ENCODE data around the gene GAS2. TPM values are rescaled to one million over a fixed set of nuclear protein-coding genes. Genes with fewer than 3 reads are reported as not detected.

Gene GAS2
- total RNA-seq, 2 experiments from 2014 or later = 1.8 to 4.1 TPM

DNA sequence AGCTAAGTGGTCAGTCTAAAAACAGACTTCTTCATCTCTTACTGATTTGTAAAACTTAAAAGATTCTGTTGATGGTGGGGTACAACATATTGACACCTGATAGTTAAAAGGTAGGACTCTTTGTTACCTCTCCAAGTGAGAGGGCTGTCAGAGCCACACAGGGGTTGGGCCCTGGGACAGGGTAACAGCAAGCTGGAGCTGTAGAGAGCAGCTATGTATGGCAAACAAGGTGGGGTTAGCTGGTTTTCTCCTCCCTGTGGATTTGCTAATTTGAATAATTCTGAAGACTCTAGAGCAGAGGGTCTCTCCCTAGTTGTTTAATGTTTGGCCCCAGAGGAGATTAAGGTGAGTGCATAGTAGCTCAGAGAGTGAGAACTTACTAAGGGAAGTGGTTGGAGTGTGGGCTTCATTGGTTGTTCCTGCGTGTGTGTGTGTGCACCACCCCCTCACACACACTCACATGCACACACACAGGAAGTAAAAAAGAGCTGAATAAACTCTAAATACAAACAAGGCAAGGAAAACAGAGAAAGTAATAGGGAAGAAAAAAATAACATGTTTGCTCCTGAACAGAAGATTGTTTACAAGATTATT is 9.2 kb upstream of the GAS2 start:
- Histone ChIP-seq H4K20me1 (ENCODE audit: insufficient read depth, low read length) (no peaks in the 10 kb centered on the region), H3K4me1 (ENCODE audit: insufficient read depth, low read length, poor library complexity, severe bottlenecking) (no peaks in the 10 kb centered on the region), H3K9me3 (ENCODE audit: low read length) (no peaks in the 10 kb centered on the region), H3K79me2 (ENCODE audit: insufficient read depth, low read depth, low read length) (no peaks in the 10 kb centered on the region), H3K4me3 (ENCODE audit: low read depth, low read length, poor library complexity, severe bottlenecking) (no peak overlapping the region), H3K4me2 (ENCODE audit: low read length) (no peak overlapping the region), H2AFZ (ENCODE audit: low read length) (no peak overlapping the region), H3K9me2 (ENCODE audit: insufficient read depth, low read length) (no peaks in the 10 kb centered on the region), H3K36me3 (ENCODE audit: insufficient read depth, low read length) (no peaks in the 10 kb centered on the region), H3K27ac (ENCODE audit: low read depth, low read length, poor library complexity, severe bottlenecking) (no peak overlapping the region)
- BruUV-seq (replicated peaks) = no TSS peak
- TF ChIP-seq, protein P1, sequence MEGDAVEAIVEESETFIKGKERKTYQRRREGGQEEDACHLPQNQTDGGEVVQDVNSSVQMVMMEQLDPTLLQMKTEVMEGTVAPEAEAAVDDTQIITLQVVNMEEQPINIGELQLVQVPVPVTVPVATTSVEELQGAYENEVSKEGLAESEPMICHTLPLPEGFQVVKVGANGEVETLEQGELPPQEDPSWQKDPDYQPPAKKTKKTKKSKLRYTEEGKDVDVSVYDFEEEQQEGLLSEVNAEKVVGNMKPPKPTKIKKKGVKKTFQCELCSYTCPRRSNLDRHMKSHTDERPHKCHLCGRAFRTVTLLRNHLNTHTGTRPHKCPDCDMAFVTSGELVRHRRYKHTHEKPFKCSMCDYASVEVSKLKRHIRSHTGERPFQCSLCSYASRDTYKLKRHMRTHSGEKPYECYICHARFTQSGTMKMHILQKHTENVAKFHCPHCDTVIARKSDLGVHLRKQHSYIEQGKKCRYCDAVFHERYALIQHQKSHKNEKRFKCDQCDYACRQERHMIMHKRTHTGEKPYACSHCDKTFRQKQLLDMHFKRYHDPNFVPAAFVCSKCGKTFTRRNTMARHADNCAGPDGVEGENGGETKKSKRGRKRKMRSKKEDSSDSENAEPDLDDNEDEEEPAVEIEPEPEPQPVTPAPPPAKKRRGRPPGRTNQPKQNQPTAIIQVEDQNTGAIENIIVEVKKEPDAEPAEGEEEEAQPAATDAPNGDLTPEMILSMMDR (conservative IDR thresholded peaks at IDR 0.05; ENCODE audit: low read length) = no peak
- TF ChIP-seq EZH2phosphoT487 (IDR thresholded peaks at IDR 0.05; ENCODE audit: borderline replicate concordance, low read depth, low read length) = no peak
- DNase-seq (ENCODE audit: low spot score) = no peak
- CTCF ChIA-PET (ENCODE audit: unreplicated experiment) = no interaction called here
- intact Hi-C loops (cut with micrococcal nuclease; ENCODE audit: unreplicated experiment) = no loop called here
- POLR2A ChIA-PET = interaction anchor here (0.7 to 1.1 kb wide), 4 partner anchors 9 to 66 kb away, joined by 3 to 4 read pairs (median 3); partner anchors contain the start of gene GAS2

DNA sequence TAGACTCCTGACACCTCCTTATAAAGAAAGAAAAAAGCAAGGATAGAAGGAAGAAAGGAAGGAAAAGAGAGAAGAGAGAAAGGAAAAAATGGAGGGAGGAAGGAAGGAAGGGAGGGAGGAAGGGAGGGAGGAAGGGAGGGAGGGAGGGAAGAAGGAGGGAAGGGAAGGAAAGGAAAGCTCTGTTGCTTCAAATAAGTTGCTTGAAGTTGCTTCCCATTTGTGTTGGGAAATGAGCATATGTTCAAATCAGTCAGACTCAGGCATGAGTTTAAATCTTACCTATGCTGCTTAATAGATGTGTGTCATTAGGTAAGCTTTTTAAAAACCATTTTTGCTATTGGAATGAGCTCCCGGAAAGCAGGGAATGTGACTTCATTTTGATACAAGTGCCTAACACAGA is 6.6 kb upstream of the GAS2 start:
- ChIA-PET CTCF (ENCODE audit: unreplicated experiment) (no interaction called here), POLR2A (no interaction called here)
- H3K36me3 ChIP-seq (ENCODE audit: insufficient read depth, low read length) = no peaks in the 10 kb centered on the region
- no peaks in the 10 kb centered on the region for H3K9me2 ChIP-seq (ENCODE audit: insufficient read depth, low read length)
- no peaks in the 10 kb centered on the region for H3K9me3 ChIP-seq (ENCODE audit: low read length)
- BruUV-seq (replicated peaks) = no TSS peak
- TF ChIP-seq EZH2phosphoT487 (IDR thresholded peaks at IDR 0.05; ENCODE audit: borderline replicate concordance, low read depth, low read length) = no peak
- TF ChIP-seq, protein P1 (conservative IDR thresholded peaks at IDR 0.05; ENCODE audit: low read length) = no peak
- no peak for DNase-seq (ENCODE audit: low spot score)
- no peak overlapping the region for H3K4me2 ChIP-seq (ENCODE audit: low read length)
- H3K4me3 ChIP-seq (ENCODE audit: low read depth, low read length, poor library complexity, severe bottlenecking) = no peak overlapping the region
- H4K20me1 ChIP-seq (ENCODE audit: insufficient read depth, low read length) = no peaks in the 10 kb centered on the region
- H2AFZ ChIP-seq (ENCODE audit: low read length) = no peak overlapping the region
- intact Hi-C loops (cut with micrococcal nuclease; ENCODE audit: unreplicated experiment) = no loop called here
- H3K27ac ChIP-seq (ENCODE audit: low read depth, low read length, poor library complexity, severe bottlenecking) = no peak overlapping the region
- no peaks in the 10 kb centered on the region for H3K79me2 ChIP-seq (ENCODE audit: insufficient read depth, low read depth, low read length)
- no peaks in the 10 kb centered on the region for H3K4me1 ChIP-seq (ENCODE audit: insufficient read depth, low read length, poor library complexity, severe bottlenecking)

DNA sequence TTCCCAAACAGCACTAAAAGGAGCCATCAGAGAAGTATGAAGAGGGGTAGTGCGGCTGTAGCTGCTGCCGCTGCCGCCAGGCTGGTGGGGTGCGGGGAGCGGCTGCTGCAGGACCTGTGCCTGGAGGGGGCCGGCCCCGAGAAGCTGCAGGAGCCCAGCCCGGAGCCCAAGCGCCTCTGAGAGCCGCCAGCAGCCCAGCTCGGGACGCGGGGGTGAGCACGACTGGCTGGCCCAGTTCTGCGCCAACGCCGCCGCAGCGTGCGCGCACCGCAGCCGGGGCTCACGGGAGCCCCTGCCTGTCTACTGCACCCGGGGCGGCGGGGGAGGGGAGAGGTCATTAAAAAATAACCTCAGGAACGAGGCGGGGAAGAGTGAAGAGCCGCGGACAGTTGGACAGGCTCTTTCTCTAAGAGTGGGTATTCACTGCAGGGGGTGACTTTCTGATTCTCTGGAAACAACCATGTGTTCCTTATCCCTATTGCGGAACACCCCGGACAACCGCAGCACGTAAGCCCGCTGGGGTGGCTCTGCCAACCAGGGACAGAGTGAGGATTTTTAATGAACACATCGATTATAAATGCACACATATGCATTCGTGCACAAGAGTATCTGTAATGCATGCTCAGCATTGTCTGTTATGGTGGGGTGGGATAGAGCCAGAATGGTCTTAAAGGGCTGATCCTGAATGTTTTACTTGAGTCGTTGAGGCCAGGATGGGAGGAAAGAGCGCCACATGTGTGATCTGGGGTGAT is 453 bp downstream of the GAS2 start:
- intact Hi-C loops (cut with micrococcal nuclease; ENCODE audit: unreplicated experiment) = no loop called here
- no peaks in the 10 kb centered on the region for H4K20me1 ChIP-seq (ENCODE audit: insufficient read depth, low read length)
- ChIA-PET CTCF (ENCODE audit: unreplicated experiment) (no interaction called here), POLR2A (interaction anchor here (0.9 to 1.0 kb wide), 2 partner anchors 10 to 85 kb away, joined by 3 to 4 read pairs; no protein-coding TSS in a partner anchor)
- H2AFZ ChIP-seq (ENCODE audit: low read length) = no peak overlapping the region
- no peaks in the 10 kb centered on the region for H3K36me3 ChIP-seq (ENCODE audit: insufficient read depth, low read length)
- DNase-seq (ENCODE audit: low spot score) = no peak
- no peak for TF ChIP-seq EZH2phosphoT487 (IDR thresholded peaks at IDR 0.05; ENCODE audit: borderline replicate concordance, low read depth, low read length)
- TF ChIP-seq, protein P1 (conservative IDR thresholded peaks at IDR 0.05; ENCODE audit: low read length) = no peak
- no peak overlapping the region for H3K4me2 ChIP-seq (ENCODE audit: low read length)
- H3K4me3 ChIP-seq (ENCODE audit: low read depth, low read length, poor library complexity, severe bottlenecking) = no peak overlapping the region
- no peak overlapping the region for H3K27ac ChIP-seq (ENCODE audit: low read depth, low read length, poor library complexity, severe bottlenecking)
- H3K9me3 ChIP-seq (ENCODE audit: low read length) = no peaks in the 10 kb centered on the region
- no peaks in the 10 kb centered on the region for H3K79me2 ChIP-seq (ENCODE audit: insufficient read depth, low read depth, low read length)
- no peaks in the 10 kb centered on the region for H3K9me2 ChIP-seq (ENCODE audit: insufficient read depth, low read length)
- BruUV-seq (replicated peaks) = no TSS peak
- no peaks in the 10 kb centered on the region for H3K4me1 ChIP-seq (ENCODE audit: insufficient read depth, low read length, poor library complexity, severe bottlenecking)

Data from OCI-LY7 (cell line).